ENCODE results near the gene IRF1.
A peak's percentile ranks its signal among the peaks of the same experiment; 100 is the strongest.

IRF1 gene

GRCh38 chr5:132471151-132471907, 19.2 kb downstream of the IRF1 start:
- Histone ChIP-seq H4K20me1 (no peaks in the 10 kb centered on the region), H3K4me1 (peaks cover 99% of the 10 kb centered on the region), H3K27ac (peak overlapping the region; percentile 69), H3K36me3 (peaks cover 15% of the 10 kb centered on the region; the same call in 1 of the 2 replicates), H3K4me3 (no peak overlapping the region), H3K4me2 (peak overlapping the region; percentile 94), H3K9me3 (no peaks in the 10 kb centered on the region), H3K27me3 (no peaks in the 10 kb centered on the region), H3K9ac (peak overlapping the region; percentile 45; the same call in 1 of the 2 replicates)
- TF ChIP-seq Cebpa-rat (IDR thresholded peaks at IDR 0.05): no peak

GRCh38 chr5:132470596-132470995, 20.0 kb downstream of the IRF1 start:
- Histone ChIP-seq H3K36me3 (peaks cover 15% of the 10 kb centered on the region; the same call in 1 of the 2 replicates), H3K9ac (0 out of 2 replicates have a peak overlapping the region, but pooled peaks have one; percentile 37), H3K4me2 (peak overlapping the region; percentile 94), H3K4me3 (no peak overlapping the region), H3K27ac (peak overlapping the region; percentile 58; the same call in 1 of the 2 replicates), H3K4me1 (peaks cover 99% of the 10 kb centered on the region), H3K27me3 (no peaks in the 10 kb centered on the region), H3K9me3 (no peaks in the 10 kb centered on the region), H4K20me1 (no peaks in the 10 kb centered on the region)
- no peak for TF ChIP-seq Cebpa-rat (IDR thresholded peaks at IDR 0.05)

- Histone ChIP-seq H3K4me1 (peaks cover 99% of the 10 kb centered on the region), H3K27me3 (no peaks in the 10 kb centered on the region), H3K36me3 (peaks cover 15% of the 10 kb centered on the region; the same call in 1 of the 2 replicates), H4K20me1 (no peaks in the 10 kb centered on the region), H3K9ac (peak overlapping the region; percentile 37), H3K4me3 (no peak overlapping the region), H3K27ac (peak overlapping the region; percentile 58), H3K4me2 (peak overlapping the region; percentile 94), H3K9me3 (no peaks in the 10 kb centered on the region)
- no peak for TF ChIP-seq Cebpa-rat (IDR thresholded peaks at IDR 0.05)
Observed at GRCh38 chr5:132470010-132470392, 20.6 kb downstream of the IRF1 start.

- H3K27ac ChIP-seq: peak overlapping the region; percentile 92
- H3K9ac ChIP-seq: no peak overlapping the region
- H3K4me1 ChIP-seq: peaks cover 99% of the 10 kb centered on the region
- H3K36me3 ChIP-seq: peaks cover 15% of the 10 kb centered on the region; the same call in 1 of the 2 replicates
- no peaks in the 10 kb centered on the region for H3K9me3 ChIP-seq
- TF ChIP-seq Cebpa-rat (IDR thresholded peaks at IDR 0.05): no peak
- peak overlapping the region; percentile 94 for H3K4me2 ChIP-seq
- H4K20me1 ChIP-seq: no peaks in the 10 kb centered on the region
- H3K27me3 ChIP-seq: no peaks in the 10 kb centered on the region
- no peak overlapping the region for H3K4me3 ChIP-seq
Observed at GRCh38 chr5:132469380-132470009, 21.1 kb downstream of the IRF1 start.

GRCh38 chr5:132468656-132469379, 21.8 kb downstream of the IRF1 start:
- Histone ChIP-seq H3K4me3 (no peak overlapping the region), H3K27me3 (no peaks in the 10 kb centered on the region), H3K9ac (no peak overlapping the region), H4K20me1 (no peaks in the 10 kb centered on the region), H3K27ac (peak overlapping the region; percentile 92), H3K4me2 (peak overlapping the region; percentile 94), H3K9me3 (no peaks in the 10 kb centered on the region), H3K36me3 (peaks cover 15% of the 10 kb centered on the region; the same call in 1 of the 2 replicates), H3K4me1 (peaks cover 99% of the 10 kb centered on the region)
- TF ChIP-seq Cebpa-rat (IDR thresholded peaks at IDR 0.05): no peak

- TF ChIP-seq Cebpa-rat (IDR thresholded peaks at IDR 0.05): no peak
- peaks cover 99% of the 10 kb centered on the region for H3K4me1 ChIP-seq
- peak overlapping the region; percentile 92 for H3K27ac ChIP-seq
- peaks cover 15% of the 10 kb centered on the region; the same call in 1 of the 2 replicates for H3K36me3 ChIP-seq
- H3K9ac ChIP-seq: peak overlapping the region; percentile 75
- no peaks in the 10 kb centered on the region for H3K27me3 ChIP-seq
- no peaks in the 10 kb centered on the region for H4K20me1 ChIP-seq
- peak overlapping the region; percentile 49 for H3K4me3 ChIP-seq
- no peaks in the 10 kb centered on the region for H3K9me3 ChIP-seq
- H3K4me2 ChIP-seq: peak overlapping the region; percentile 94
Observed at GRCh38 chr5:132467287-132467984, 23.1 kb downstream of the IRF1 start.

GRCh38 chr5:132466433-132467286, 23.9 kb downstream of the IRF1 start:
- Histone ChIP-seq H3K4me3 (peak overlapping the region; percentile 49), H3K4me2 (peak overlapping the region; percentile 94), H3K36me3 (peaks cover 15% of the 10 kb centered on the region; the same call in 1 of the 2 replicates), H3K9ac (peak overlapping the region; percentile 75), H3K4me1 (peaks cover 99% of the 10 kb centered on the region), H3K27ac (peak overlapping the region; percentile 92), H3K9me3 (no peaks in the 10 kb centered on the region), H4K20me1 (no peaks in the 10 kb centered on the region), H3K27me3 (no peaks in the 10 kb centered on the region)
- TF ChIP-seq Cebpa-rat (IDR thresholded peaks at IDR 0.05): no peak

- H3K4me2 ChIP-seq: peak overlapping the region; percentile 94
- H3K27me3 ChIP-seq: no peaks in the 10 kb centered on the region
Observed at GRCh38 chr5:132465059-132465707, 25.4 kb downstream of the IRF1 start.

More at GRCh38 chr5:132465059-132465707, 25.4 kb downstream of the IRF1 start:
- Histone ChIP-seq H3K36me3 (peaks cover 13% of the 10 kb centered on the region; the same call in 1 of the 2 replicates), H3K4me1 (peaks cover 99% of the 10 kb centered on the region), H3K4me3 (peak overlapping the region; percentile 56), H3K27ac (peak overlapping the region; percentile 92), H3K9ac (peak overlapping the region; percentile 75), H4K20me1 (no peaks in the 10 kb centered on the region), H3K9me3 (no peaks in the 10 kb centered on the region)
- TF ChIP-seq Cebpa-rat (IDR thresholded peaks at IDR 0.05): no peak
